Mucosa of rectum (tissue), 2 donors: ENCODE results near the gene GOLGA6C.
A peak's percentile ranks its signal among the peaks of the same experiment; 100 is the strongest.
"Not testable (repeated sequence)": the region's sequence is repeated elsewhere in the genome, so short reads cannot be mapped to it uniquely, and the experiment has no call there.

Source experiments
- H3K27ac ChIP-seq, 2 donors: one replicate each; pipeline ENCODE4 v1.7.0; 2013; ENCODE audit warnings: inconsistent platforms in 2 of 2, low read depth in 2 of 2, low read length in 2 of 2
- H3K27me3 ChIP-seq, 2 donors: one replicate each; pipeline ENCODE4 v1.7.0; 2013; ENCODE audit warnings: low read length in 2 of 2; ENCODE audit not compliant: control insufficient read depth in 2 of 2, insufficient read depth in 2 of 2
- H3K36me3 ChIP-seq, 2 donors: one replicate each; pipeline ENCODE4 v1.7.0; 2013; ENCODE audit warnings: low read length in 2 of 2; ENCODE audit not compliant: control insufficient read depth in 2 of 2, insufficient read depth in 2 of 2
- H3K4me1 ChIP-seq, 2 donors: one replicate each; pipeline ENCODE4 v1.7.0; 2013; ENCODE audit warnings: low read length in 2 of 2, mild to moderate bottlenecking in 1 of 2; ENCODE audit not compliant: control insufficient read depth in 2 of 2, insufficient read depth in 2 of 2
- H3K4me3 ChIP-seq, 2 donors: one replicate each; pipeline ENCODE4 v1.7.0; 2013; ENCODE audit warnings: low read length in 2 of 2
- H3K9ac ChIP-seq, 2 donors: one replicate each; pipeline ENCODE4 v1.7.0; 2013; ENCODE audit warnings: low read length in 2 of 2, low read depth in 1 of 2, mild to moderate bottlenecking in 1 of 2
- H3K9me3 ChIP-seq, 2 donors: one replicate each; pipeline ENCODE4 v1.7.0; 2013; ENCODE audit warnings: low read length in 2 of 2; ENCODE audit not compliant: control insufficient read depth in 2 of 2
- donor health status: healthy.
- donor health status: Normal muscosa, but diverticular disease.

Gene GOLGA6C

GRCh38 chr15:75251343-75251742, 6.8 kb upstream of the GOLGA6C start:
- H3K9me3 ChIP-seq, H3K36me3 ChIP-seq, H3K9ac ChIP-seq, H3K4me1 ChIP-seq, H3K27me3 ChIP-seq, H3K4me3 ChIP-seq, H3K27ac ChIP-seq: not testable (repeated sequence)

- not testable (repeated sequence) for H3K27me3 ChIP-seq, H3K4me3 ChIP-seq, H3K27ac ChIP-seq, H3K36me3 ChIP-seq, H3K4me1 ChIP-seq, H3K9ac ChIP-seq, H3K9me3 ChIP-seq
Measured at GRCh38 chr15:75252285-75252684, 5.8 kb upstream of the GOLGA6C start.

- H3K9me3 ChIP-seq, H3K4me3 ChIP-seq: not testable (repeated sequence)
Measured at GRCh38 chr15:75258620-75259343, 648 bp downstream of the GOLGA6C start.

GRCh38 chr15:75259873-75260272, 1.7 kb downstream of the GOLGA6C start:
- not testable (repeated sequence) for H3K36me3 ChIP-seq

More at GRCh38 chr15:75258620-75259343, 648 bp downstream of the GOLGA6C start:
- not testable (repeated sequence) for H3K27ac ChIP-seq, H3K4me1 ChIP-seq, H3K9ac ChIP-seq, H3K27me3 ChIP-seq, H3K36me3 ChIP-seq

GRCh38 chr15:75273751-75274359, 15.7 kb downstream of the GOLGA6C start:
- not testable (repeated sequence) for H3K4me1 ChIP-seq, H3K27me3 ChIP-seq, H3K36me3 ChIP-seq, H3K4me3 ChIP-seq, H3K27ac ChIP-seq, H3K9ac ChIP-seq, H3K9me3 ChIP-seq

More at GRCh38 chr15:75259873-75260272, 1.7 kb downstream of the GOLGA6C start:
- H3K9ac ChIP-seq, H3K9me3 ChIP-seq, H3K4me3 ChIP-seq, H3K27me3 ChIP-seq, H3K4me1 ChIP-seq, H3K27ac ChIP-seq: not testable (repeated sequence)

GRCh38 chr15:75274509-75275107, 16.5 kb downstream of the GOLGA6C start:
- H3K4me3 ChIP-seq, H3K27me3 ChIP-seq, H3K27ac ChIP-seq, H3K36me3 ChIP-seq, H3K9me3 ChIP-seq, H3K4me1 ChIP-seq: not testable (repeated sequence)
- H3K9ac ChIP-seq: peak overlapping the region in 1 of 2 donors; percentile 41

GRCh38 chr15:75275617-75276016, 17.5 kb downstream of the GOLGA6C start:
- not testable (repeated sequence) for H3K4me1 ChIP-seq, H3K9ac ChIP-seq, H3K4me3 ChIP-seq, H3K36me3 ChIP-seq, H3K27me3 ChIP-seq, H3K27ac ChIP-seq, H3K9me3 ChIP-seq

GRCh38 chr15:75278497-75278896, 20.4 kb downstream of the GOLGA6C start:
- not testable (repeated sequence) for H3K36me3 ChIP-seq, H3K27me3 ChIP-seq, H3K4me1 ChIP-seq, H3K9me3 ChIP-seq, H3K27ac ChIP-seq, H3K9ac ChIP-seq, H3K4me3 ChIP-seq

- H3K9me3 ChIP-seq, H3K27me3 ChIP-seq, H3K9ac ChIP-seq, H3K27ac ChIP-seq, H3K4me1 ChIP-seq, H3K4me3 ChIP-seq, H3K36me3 ChIP-seq: not testable (repeated sequence)
Measured at GRCh38 chr15:75282572-75282971, 24.4 kb downstream of the GOLGA6C start, which contains the start of gene GOLGA6D. TSS of gene GOLGA6D (plus strand) at chr15:75282835. CDS start at chr15:75282876, 41 bp downstream.

GRCh38 chr15:75284152-75284551, 26.0 kb downstream of the GOLGA6C start:
- H3K9me3 ChIP-seq, H3K4me1 ChIP-seq, H3K36me3 ChIP-seq, H3K27ac ChIP-seq, H3K27me3 ChIP-seq, H3K9ac ChIP-seq, H3K4me3 ChIP-seq: not testable (repeated sequence)
